K562 (cell line): ENCODE results near the gene PHKG1. TPM values are rescaled to one million over a fixed set of nuclear protein-coding genes. Genes with fewer than 3 reads are reported as not detected.
A peak's percentile ranks its signal among the peaks of the same experiment; 100 is the strongest.

Experiments
- CCNT2 ChIP-seq: IDR thresholded peaks from 2 replicates; pipeline ENCODE4 v1.6.1; 2011; ENCODE audit warnings: borderline replicate concordance, low read depth, mild to moderate bottlenecking, moderate library complexity, mixed read lengths, low read length; ENCODE audit not compliant: insufficient read length; ENCODE audit errors: extremely low read depth
- CEBPZ ChIP-seq: fragments of 150-350 bp; IDR thresholded peaks from 2 replicates; pipeline ENCODE4 v1.6.1; 2014; ENCODE audit warnings: low read depth, mild to moderate bottlenecking, low read length, borderline replicate concordance
- CGGBP1 ChIP-seq: fragments of 250-450 bp; sonication (Bioruptor Pico); IDR thresholded peaks from 2 replicates; pipeline ENCODE4 v1.9.0; 2021; ENCODE audit warnings: mild to moderate bottlenecking
- HMGN3 ChIP-seq: IDR thresholded peaks from 2 replicates; pipeline ENCODE4 v1.6.1; 2011; ENCODE audit warnings: borderline replicate concordance, low read depth, mild to moderate bottlenecking, mixed read lengths, low read length; ENCODE audit not compliant: insufficient read length; ENCODE audit errors: extremely low read depth
- MTA2 ChIP-seq: fragments of 450-650 bp; IDR thresholded peaks from 2 replicates; pipeline ENCODE4 v1.6.1; 2016; ENCODE audit warnings: low read depth
- MXI1 ChIP-seq: IDR thresholded peaks from 2 replicates; pipeline ENCODE4 v1.6.1; 2011; ENCODE audit warnings: low read depth, mild to moderate bottlenecking, improper control_type of control experiment, low read length
- PHF21A ChIP-seq: fragments of 450-650 bp; IDR thresholded peaks from 2 replicates; pipeline ENCODE4 v1.6.1; 2017; ENCODE audit warnings: low read depth, borderline replicate concordance
- RAD21 ChIP-seq, 2 experiments: fragments of 250-450 bp in 1 of 2; fragments of 450-650 bp in 1 of 2; sonication (Bioruptor Pico) in 1 of 2; formaldehyde crosslinking in 1 of 2; IDR thresholded peaks in 1 of 2; conservative IDR thresholded peaks in 1 of 2; 2 replicates each; pipeline versions ENCODE4 v1.4.0 to v1.8.0; 2020 to 2022; ENCODE audit warnings: mild to moderate bottlenecking in 2 of 2, moderate library complexity in 1 of 2
- RBM25 ChIP-seq: fragments of 200-400 bp; formaldehyde crosslinking; IDR thresholded peaks from 2 replicates; pipeline ENCODE4 v1.6.1; 2018; ENCODE audit warnings: low read length, low read depth, moderate library complexity; ENCODE audit not compliant: severe bottlenecking
- RBM39 ChIP-seq: fragments of 200-400 bp; formaldehyde crosslinking; optimal IDR thresholded peaks from 2 replicates; pipeline ENCODE3; 2018; ENCODE audit warnings: low read depth, low read length
- SIRT6 ChIP-seq: IDR thresholded peaks from one replicate; pipeline ENCODE4 v1.6.1; 2012; ENCODE audit warnings: low read depth, mild to moderate bottlenecking, control low read depth, inconsistent platforms, low read length, moderate library complexity
- TOE1 ChIP-seq, 2 experiments: fragments of 450-650 bp in 1 of 2; sonication (generic) in 1 of 2; formaldehyde crosslinking in 1 of 2; IDR thresholded peaks; 2 replicates each; pipeline versions ENCODE4 v1.7.1 to v1.8.0; 2016 to 2022; ENCODE audit warnings: borderline replicate concordance in 2 of 2, mild to moderate bottlenecking in 2 of 2, antibody characterized with exemption in 1 of 2, inconsistent platforms in 1 of 2, low read depth in 1 of 2, missing genetic modification reagents in 1 of 2, moderate library complexity in 1 of 2
- ZBTB26 ChIP-seq: fragments of 450-650 bp; formaldehyde crosslinking; IDR thresholded peaks from 2 replicates; pipeline ENCODE4 v1.4.0; 2022; ENCODE audit warnings: missing genetic modification characterization
- ZBTB7A ChIP-seq: IDR thresholded peaks from 2 replicates; pipeline ENCODE4 v1.6.1; 2011; ENCODE audit warnings: low read depth, mild to moderate bottlenecking, low read length, moderate library complexity, borderline replicate concordance; ENCODE audit not compliant: control insufficient read depth
- ZHX1 ChIP-seq: fragments of 150-350 bp; conservative IDR thresholded peaks from 2 replicates; pipeline ENCODE4 v1.6.1; 2014; ENCODE audit warnings: low read length
- ZNF384 ChIP-seq: IDR thresholded peaks from 2 replicates; pipeline ENCODE4 v1.6.1; 2012; ENCODE audit warnings: low read depth, low read length, improper control_type of control experiment
- polyA plus RNA-seq, 8 experiments: library from polyadenylated mRNA; depleted of rRNA in 4 of 8; stranded (reverse) in 5 of 8; unstranded in 3 of 8; fragments of >200 nt; fragmentation: Nextera tagmentation in 2 of 8; fragmentation: Illumina TruSeq in 1 of 8; extraction: Ambion mirVana in 2 of 8; extraction: Trizol in 1 of 8; gene quantifications; 2 replicates each; pipeline versions ENCODE4 v1.2.1 to v1.2.3, GENCODE V29; 2011 to 2014; ENCODE audit warnings: inconsistent platforms in 1 of 8, missing spikeins in 1 of 8
- total RNA-seq, 7 experiments: library from RNA; depleted of rRNA in 6 of 7; stranded (reverse); fragments of >200 nt in 6 of 7; fragmentation: Illumina TruSeq in 2 of 7; extraction: Trizol in 2 of 7; gene quantifications; 2 replicates each; pipeline versions ENCODE4 v1.2.1 to v1.2.3, GENCODE V29; 2011 to 2021; ENCODE audit warnings: low replicate concordance in 1 of 7

Gene PHKG1
- total and polyA plus RNA-seq, 9 of the 15 experiments (the other 6 are each of a cell fraction or from before 2014, with no cell fraction given): 0.10 to 0.83 (median 0.46) TPM

- TF ChIP-seq ZBTB26 (CRISPR knock-in tag): no peak
- TF ChIP-seq ZNF384: 0 out of 2 replicates have a peak, but pooled peaks have one; percentile 22
- no peak for TF ChIP-seq RBM25
- peak; percentile 44 to 47 for TF ChIP-seq RAD21 (CRISPR knock-in tag; conservative IDR thresholded peaks at IDR 0.05 in 1 of 2, IDR thresholded peaks at IDR 0.05 in 1 of 2)
- no peak for TF ChIP-seq MXI1
- no peak for TF ChIP-seq ZHX1
- TF ChIP-seq PHF21A: peak; percentile 88
- TF ChIP-seq MTA2: no peak
- no peak for TF ChIP-seq SIRT6
- peak; percentile 54 for TF ChIP-seq CCNT2
- TF ChIP-seq HMGN3: peak; percentile 68
- TF ChIP-seq CEBPZ: no peak
- TF ChIP-seq ZBTB7A: no peak; the same call in 1 of the 2 replicates
- TF ChIP-seq TOE1 (IDR thresholded peaks at IDR 0.05; ENCODE audit: borderline replicate concordance): peak; percentile 34; the same call in 1 of the 2 replicates
- TF ChIP-seq TOE1 (CRISPR knock-in tag; IDR thresholded peaks at IDR 0.05; ENCODE audit: borderline replicate concordance, low read depth): no peak
- no peak for TF ChIP-seq RBM39
- no peak for TF ChIP-seq CGGBP1 (CRISPR knock-in tag)
Observed at GRCh38 chr7:56033671-56034432, 58.9 kb downstream of the PHKG1 start (continued).
